T-helper 17 cell (primary cell): ENCODE results near the gene RIOX2. TPM values are rescaled to one million over a fixed set of nuclear protein-coding genes. Genes with fewer than 3 reads are reported as not detected.
A peak's percentile ranks its signal among the peaks of the same experiment; 100 is the strongest.
"Not testable (repeated sequence)": the region's sequence is repeated elsewhere in the genome, so short reads cannot be mapped to it uniquely, and the experiment has no call there.

Experiments used
- ATAC-seq: fragments of 150-1000 bp; cut with Tn5 transposase; 2 replicates; pipeline ENCODE4 v1.10.0; 2021; ENCODE audit warnings: mild to moderate bottlenecking, moderate library complexity
- DNase-seq, 3 donors: peaks; one replicate each; pipeline versions ENCODE4 v3.0.0 to v3.0.0-alpha.2; 2020 to 2021
- H3K9me3 ChIP-seq: one replicate; pipeline ENCODE4 v1.7.0; 2013; ENCODE audit warnings: low read length, mild to moderate bottlenecking; ENCODE audit not compliant: control insufficient read depth, poor library complexity, severe bottlenecking
- H3K27ac Mint-ChIP-seq: one replicate; pipeline ENCODE4 v1.8.0; 2022; ENCODE audit warnings: mild to moderate bottlenecking, moderate library complexity, mixed read lengths
- H3K27me3 Mint-ChIP-seq: one replicate; pipeline ENCODE4 v1.8.0; 2022; ENCODE audit warnings: mixed read lengths
- H3K36me3 Mint-ChIP-seq: one replicate; pipeline ENCODE4 v1.8.0; 2022; ENCODE audit warnings: low read depth, mixed read lengths
- H3K4me1 Mint-ChIP-seq: one replicate; pipeline ENCODE4 v1.8.0; 2022; ENCODE audit warnings: mild to moderate bottlenecking, mixed read lengths
- H3K4me3 Mint-ChIP-seq: one replicate; pipeline ENCODE4 v1.8.0; 2022; ENCODE audit warnings: mild to moderate bottlenecking, moderate library complexity, mixed read lengths
- total RNA-seq, 4 donors: library from RNA in 2 of 4; stranded (reverse) in 2 of 4; gene quantifications; one replicate each; pipeline ENCODE4 v1.2.3 and lab custom pipeline; 2022 to 2026

Gene RIOX2
- total RNA-seq (10 to 100 TPM; 21.1 to 22.7 TPM), total RNA-seq (lab: John Stamatoyannopoulos, UW) (39.8 to 78.5 reads per million in 2 donors)

GRCh38 chr3:97971679-97972567 is at the start of gene RIOX2:
Gene RIOX2 (minus strand): TSS chr3:97972431. CDS start chr3:97967593, 4,838 bp downstream.
- DNase-seq (peak; percentile 58 to 66 (median 58)), ATAC-seq (peak; percentile 96)
- peak within 1 kb of the TSS; percentile 84 for H3K27ac Mint-ChIP-seq
- H3K4me3 Mint-ChIP-seq: peak within 1 kb of the TSS; percentile 93
- H3K27me3 Mint-ChIP-seq: no peaks in the 10 kb centered on the region
- H3K36me3 Mint-ChIP-seq: peaks cover 2% of the 10 kb centered on the region
- no peaks in the 10 kb centered on the region for H3K9me3 ChIP-seq
- peaks cover 50% of the 10 kb centered on the region for H3K4me1 Mint-ChIP-seq

DNA sequence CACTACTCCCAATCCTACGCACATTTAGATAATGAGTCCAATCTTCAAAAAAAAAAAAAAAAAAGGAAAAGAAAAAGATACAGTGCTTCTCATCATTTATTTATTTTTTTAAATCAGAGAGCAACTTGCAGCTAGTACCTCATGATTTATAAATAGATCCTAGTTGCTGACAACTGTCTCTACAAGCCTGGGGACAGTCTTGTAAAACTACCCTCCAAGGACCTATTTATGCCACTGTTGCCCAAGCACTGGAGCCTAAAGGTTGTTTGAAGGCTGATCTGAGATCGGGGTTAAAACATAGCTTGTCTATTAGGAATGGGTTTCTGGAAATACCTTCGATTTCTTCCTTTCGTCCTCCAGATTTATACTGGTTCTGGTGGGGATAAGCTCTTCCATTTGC is 48.2 kb upstream of the RIOX2 start:
- no peak for DNase-seq
- H3K9me3 ChIP-seq: no peaks in the 10 kb centered on the region
- Mint-ChIP-seq H3K4me1 (peaks cover 5% of the 10 kb centered on the region), H3K36me3 (peaks cover 1% of the 10 kb centered on the region), H3K27me3 (no peaks in the 10 kb centered on the region), H3K4me3 (no peak overlapping the region), H3K27ac (no peak overlapping the region)
- ATAC-seq: no peak

DNA sequence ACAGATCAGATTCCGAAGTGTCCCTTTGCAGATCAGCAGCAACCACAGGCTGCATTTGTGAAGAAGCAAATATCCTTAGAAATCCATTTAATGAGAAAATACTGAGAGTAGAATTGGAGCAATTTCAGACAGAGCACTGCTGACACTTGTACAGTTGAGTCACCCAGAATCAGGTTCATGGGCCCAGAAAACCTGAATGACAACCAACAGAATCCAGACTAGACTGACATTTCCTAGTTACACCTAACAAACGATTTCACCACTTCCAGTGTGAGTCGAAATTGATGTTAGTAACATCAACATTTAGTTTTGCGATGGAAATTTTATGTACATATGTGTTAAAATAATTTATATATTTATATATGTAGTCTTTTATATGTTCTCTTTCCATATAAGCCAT is 46.1 kb upstream of the RIOX2 start:
- DNase-seq: no peak
- H3K9me3 ChIP-seq: no peaks in the 10 kb centered on the region
- ATAC-seq: no peak
- Mint-ChIP-seq H3K27me3 (peaks cover 7% of the 10 kb centered on the region), H3K4me1 (peaks cover 8% of the 10 kb centered on the region), H3K27ac (no peak overlapping the region), H3K36me3 (peaks cover 5% of the 10 kb centered on the region), H3K4me3 (no peak overlapping the region)

DNA sequence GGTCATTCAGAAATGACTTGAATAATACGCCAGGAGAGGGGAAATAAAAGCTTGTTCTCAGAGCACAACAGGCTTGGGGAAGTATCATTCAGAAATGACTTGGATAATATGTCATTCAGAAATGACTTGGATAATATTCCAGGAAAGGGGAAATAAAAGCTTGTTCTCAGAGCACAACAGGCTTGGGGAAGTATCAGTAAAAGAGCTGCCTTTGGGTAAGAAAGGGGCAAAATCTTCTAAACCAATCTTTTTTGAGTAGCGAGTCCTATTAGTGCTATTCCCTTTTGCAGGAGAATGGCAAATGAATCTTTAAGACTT is 42.0 kb upstream of the RIOX2 start:
- H3K27ac Mint-ChIP-seq: no peak overlapping the region
- H3K4me1 Mint-ChIP-seq: peaks cover 5% of the 10 kb centered on the region
- H3K9me3 ChIP-seq: no peaks in the 10 kb centered on the region
- H3K4me3 Mint-ChIP-seq: no peak overlapping the region
- H3K36me3 Mint-ChIP-seq: peaks cover 5% of the 10 kb centered on the region
- ATAC-seq (no peak), DNase-seq (no peak)
- peaks cover 7% of the 10 kb centered on the region for H3K27me3 Mint-ChIP-seq

- DNase-seq: no peak
- no peak for ATAC-seq
- H3K4me1 Mint-ChIP-seq: peaks cover 5% of the 10 kb centered on the region
- peaks cover 5% of the 10 kb centered on the region for H3K36me3 Mint-ChIP-seq
- no peak overlapping the region for H3K27ac Mint-ChIP-seq
- no peaks in the 10 kb centered on the region for H3K9me3 ChIP-seq
- peaks cover 7% of the 10 kb centered on the region for H3K27me3 Mint-ChIP-seq
- H3K4me3 Mint-ChIP-seq: no peak overlapping the region
Measured at GRCh38 chr3:98013411-98014267, 41.4 kb upstream of the RIOX2 start.

GRCh38 chr3:98012979-98013378 is 40.7 kb upstream of the RIOX2 start:
- H3K4me3 Mint-ChIP-seq: no peak overlapping the region
- peaks cover 5% of the 10 kb centered on the region for H3K36me3 Mint-ChIP-seq
- H3K9me3 ChIP-seq: no peaks in the 10 kb centered on the region
- no peak overlapping the region for H3K27ac Mint-ChIP-seq
- DNase-seq (no peak), ATAC-seq (no peak)
- peaks cover 7% of the 10 kb centered on the region for H3K27me3 Mint-ChIP-seq
- H3K4me1 Mint-ChIP-seq: peaks cover 5% of the 10 kb centered on the region

DNA sequence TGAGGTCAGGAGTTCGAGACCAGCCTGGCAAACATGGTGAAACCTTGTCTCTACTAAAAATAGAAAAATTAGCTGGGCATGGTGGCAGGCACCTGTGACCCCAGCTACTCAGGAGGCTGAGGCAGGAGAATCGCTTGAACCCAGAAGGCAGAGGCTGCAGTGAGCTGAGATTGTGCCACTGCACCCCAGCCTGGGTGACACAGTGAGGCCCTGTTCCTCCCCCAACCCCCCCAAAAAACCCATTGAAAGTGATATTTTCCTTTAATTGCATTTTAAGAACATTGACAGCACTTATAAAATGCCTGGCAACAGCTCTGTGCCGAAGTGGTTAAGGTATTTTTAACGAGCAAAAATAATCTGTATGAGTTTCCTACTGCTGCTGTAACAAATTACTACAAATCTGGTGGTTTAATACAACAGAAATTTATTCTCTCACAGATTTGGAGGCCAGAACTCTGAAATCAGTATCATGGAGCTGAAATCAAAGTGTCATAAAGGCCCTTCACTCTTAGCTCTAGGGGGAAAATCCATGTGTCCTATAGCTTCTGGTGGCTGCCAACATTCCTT is 38.7 kb upstream of the RIOX2 start:
- not testable (repeated sequence) for H3K4me3 Mint-ChIP-seq, ATAC-seq, H3K9me3 ChIP-seq, H3K27me3 Mint-ChIP-seq, DNase-seq, H3K4me1 Mint-ChIP-seq, H3K27ac Mint-ChIP-seq, H3K36me3 Mint-ChIP-seq

DNA sequence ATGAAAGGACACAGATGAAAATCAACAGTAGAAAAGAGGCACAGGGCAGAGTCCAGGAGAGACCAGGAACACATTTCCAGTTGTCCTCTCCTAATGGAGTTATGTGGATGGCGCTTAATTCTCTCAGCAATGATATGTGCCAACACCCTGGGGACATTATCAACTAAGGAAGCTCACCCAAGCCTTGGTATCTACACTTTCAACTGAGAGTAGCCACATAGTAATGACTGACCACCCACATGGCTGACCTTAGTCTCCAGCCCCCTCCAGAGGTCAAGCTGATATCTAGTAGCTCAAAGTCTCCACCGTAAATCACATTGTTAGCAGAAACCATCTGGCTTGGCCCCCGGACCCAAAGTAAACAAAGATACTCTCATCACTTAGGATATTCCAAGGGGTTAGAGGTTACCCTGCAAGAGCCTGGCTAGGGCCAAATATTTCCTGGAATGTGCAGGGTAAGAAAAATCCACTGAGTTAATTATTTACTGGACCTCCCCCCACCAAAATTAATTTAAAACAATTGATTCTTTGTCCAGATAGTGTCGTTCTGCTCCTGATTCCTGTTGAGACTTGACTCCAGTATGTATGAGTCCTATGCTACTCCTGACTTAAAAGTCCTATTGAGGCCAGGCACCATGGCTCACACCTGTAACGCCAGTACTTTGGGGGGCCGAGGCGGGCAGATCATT is 38.1 kb upstream of the RIOX2 start:
- Mint-ChIP-seq H3K27me3 (peaks cover 7% of the 10 kb centered on the region), H3K27ac (no peak overlapping the region), H3K4me1 (peaks cover 5% of the 10 kb centered on the region), H3K36me3 (peaks cover 3% of the 10 kb centered on the region), H3K4me3 (no peak overlapping the region)
- ATAC-seq (no peak), DNase-seq (no peak)
- H3K9me3 ChIP-seq: no peaks in the 10 kb centered on the region

DNA sequence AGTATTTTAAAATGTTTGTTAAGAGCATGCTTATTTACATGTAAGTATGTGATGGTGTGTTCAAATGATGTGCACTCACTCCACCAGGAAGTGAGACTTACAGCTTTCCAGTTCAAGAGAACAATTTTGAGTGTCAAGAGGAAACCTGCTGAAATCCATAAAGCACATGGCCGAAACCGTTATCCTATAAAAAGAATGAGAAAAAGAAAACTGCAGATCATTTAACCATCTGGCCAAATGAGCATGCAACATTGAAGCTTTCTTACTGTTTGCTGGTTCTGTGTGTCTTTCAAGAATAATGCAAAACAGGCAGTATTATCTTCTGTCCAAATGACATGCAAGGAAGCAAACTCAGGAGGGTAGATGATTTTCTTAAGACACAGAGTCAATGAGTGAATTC is 36.6 kb upstream of the RIOX2 start:
- H3K27me3 Mint-ChIP-seq: peaks cover 6% of the 10 kb centered on the region
- peaks cover 3% of the 10 kb centered on the region for H3K4me1 Mint-ChIP-seq
- no peak overlapping the region for H3K27ac Mint-ChIP-seq
- ATAC-seq: no peak
- no peak overlapping the region for H3K4me3 Mint-ChIP-seq
- H3K36me3 Mint-ChIP-seq: peaks cover 1% of the 10 kb centered on the region
- no peak for DNase-seq
- no peaks in the 10 kb centered on the region for H3K9me3 ChIP-seq

- ATAC-seq: no peak
- no peak overlapping the region for H3K27ac Mint-ChIP-seq
- H3K27me3 Mint-ChIP-seq: no peaks in the 10 kb centered on the region
- H3K4me1 Mint-ChIP-seq: peaks cover 7% of the 10 kb centered on the region
- DNase-seq: no peak
- no peak overlapping the region for H3K4me3 Mint-ChIP-seq
- no peaks in the 10 kb centered on the region for H3K9me3 ChIP-seq
- H3K36me3 Mint-ChIP-seq: peaks cover 3% of the 10 kb centered on the region
Measured at GRCh38 chr3:98005438-98005837, 33.2 kb upstream of the RIOX2 start.

GRCh38 chr3:98004721-98005120 is 32.5 kb upstream of the RIOX2 start:
- DNase-seq (no peak), ATAC-seq (no peak)
- no peaks in the 10 kb centered on the region for H3K9me3 ChIP-seq
- H3K4me1 Mint-ChIP-seq: peaks cover 7% of the 10 kb centered on the region
- H3K27ac Mint-ChIP-seq: no peak overlapping the region
- no peaks in the 10 kb centered on the region for H3K27me3 Mint-ChIP-seq
- H3K4me3 Mint-ChIP-seq: no peak overlapping the region
- H3K36me3 Mint-ChIP-seq: peaks cover 3% of the 10 kb centered on the region

GRCh38 chr3:98003306-98003969 is 31.2 kb upstream of the RIOX2 start:
- Mint-ChIP-seq H3K4me1 (peaks cover 7% of the 10 kb centered on the region), H3K27me3 (no peaks in the 10 kb centered on the region), H3K27ac (peak overlapping the region; percentile 71), H3K4me3 (peak overlapping the region; percentile 62), H3K36me3 (peaks cover 3% of the 10 kb centered on the region)
- H3K9me3 ChIP-seq: no peaks in the 10 kb centered on the region
- ATAC-seq (peak; percentile 63), DNase-seq (no peak)
